Stimulated activated CD4-positive, alpha-beta T cell treated with anti-CD3 and anti-CD28 coated beads, Interleukin-12 subunit alpha, Interleukin-12 subunit beta, amount 100 ng/mL, for 48 hours (primary cell): ENCODE measurements around the gene ROBO2.

Experiments used
- DNase-seq, 3 donors: peaks; one replicate each; pipeline ENCODE4 v3.0.0-alpha.2; 2020; ENCODE audit warnings: low read depth in 2 of 3, low spot score in 1 of 3

ROBO2 gene

DNA sequence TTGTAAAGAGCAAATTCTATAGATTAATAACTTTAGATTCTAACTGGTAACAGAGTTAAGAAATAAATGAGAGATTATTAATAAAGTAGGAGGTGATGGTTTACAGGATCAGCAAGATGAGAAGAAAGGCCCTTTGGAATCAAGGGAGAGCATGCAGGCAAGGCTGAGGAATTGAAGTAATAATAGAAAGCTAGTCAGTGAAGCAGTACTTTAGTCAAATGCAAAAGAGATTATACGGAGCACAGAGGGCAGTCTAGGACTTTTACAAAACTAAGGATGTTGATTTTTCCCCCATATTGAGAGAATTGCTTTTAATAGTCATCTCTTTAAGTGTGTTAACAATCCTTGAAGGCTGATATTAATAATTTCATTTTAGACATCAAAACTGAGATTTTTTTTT, 146.4 kb downstream of the ROBO2 start:
- DNase-seq = no peak

GRCh38 chr3:77186728-77187127, 146.8 kb downstream of the ROBO2 start:
- no peak for DNase-seq

- DNase-seq = no peak
Observed at GRCh38 chr3:77188210-77188609, 148.3 kb downstream of the ROBO2 start.

- no peak for DNase-seq
Observed at GRCh38 chr3:77189258-77189657, 149.4 kb downstream of the ROBO2 start.

- no peak for DNase-seq
Observed at GRCh38 chr3:77189684-77190083, 149.8 kb downstream of the ROBO2 start.

GRCh38 chr3:77190374-77190773, 150.5 kb downstream of the ROBO2 start:
- DNase-seq = no peak

DNA sequence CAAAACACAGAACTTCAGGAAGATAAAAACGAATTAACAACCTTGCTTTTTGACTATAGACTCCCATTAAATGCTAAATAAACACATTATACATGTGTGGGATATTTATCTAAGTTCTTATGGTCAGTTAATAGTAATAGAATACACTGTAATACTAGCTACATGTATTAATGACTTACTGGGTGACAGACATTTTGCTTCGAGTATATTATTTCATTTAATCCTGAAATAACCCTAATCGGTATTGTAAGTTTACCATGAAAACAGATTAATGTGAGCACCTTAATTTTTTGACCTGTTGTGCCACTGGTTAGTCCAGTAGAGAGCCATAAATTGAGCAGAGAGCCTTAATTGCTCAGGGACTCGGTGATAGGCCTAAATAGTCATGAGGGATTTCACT, 151.1 kb downstream of the ROBO2 start:
- DNase-seq = no peak

GRCh38 chr3:77191640-77192039, 151.7 kb downstream of the ROBO2 start:
- DNase-seq = no peak

DNA sequence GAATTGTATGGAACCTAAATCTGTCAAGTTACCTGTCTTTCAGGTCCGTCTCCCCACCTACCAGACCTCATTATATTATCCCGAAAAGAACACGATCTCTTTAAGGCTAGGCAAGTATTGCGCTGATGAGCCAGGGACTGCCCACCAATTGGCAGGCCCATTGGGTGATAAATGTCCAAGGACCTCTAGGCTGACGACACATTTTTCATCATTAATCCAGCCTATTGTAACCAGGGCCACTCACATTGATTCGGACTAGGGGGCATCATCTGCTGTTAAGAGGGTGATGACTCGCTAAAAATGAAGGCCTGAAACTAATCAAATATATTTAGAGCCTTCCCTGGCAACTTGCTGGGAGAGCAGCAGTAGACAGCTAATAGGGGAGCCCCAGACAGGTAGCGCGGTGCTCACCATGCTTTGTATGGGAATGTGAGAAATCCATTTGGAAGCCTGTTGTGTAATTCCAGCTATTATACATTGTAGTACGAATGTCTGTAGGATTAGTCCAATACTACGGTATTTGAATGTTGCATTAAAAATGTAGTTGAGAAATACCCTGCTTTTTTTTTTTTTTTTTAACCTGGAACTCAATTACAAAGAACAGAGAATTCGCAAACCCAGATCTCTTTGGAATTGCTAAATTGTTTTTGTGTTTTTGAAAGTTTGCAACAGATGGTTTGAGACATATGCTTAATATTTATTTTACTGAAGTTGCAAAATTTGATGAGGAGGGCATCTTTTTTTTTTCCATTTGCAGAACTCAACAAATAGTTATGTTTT, 156.1 kb downstream of the ROBO2 start:
- DNase-seq = no peak

DNA sequence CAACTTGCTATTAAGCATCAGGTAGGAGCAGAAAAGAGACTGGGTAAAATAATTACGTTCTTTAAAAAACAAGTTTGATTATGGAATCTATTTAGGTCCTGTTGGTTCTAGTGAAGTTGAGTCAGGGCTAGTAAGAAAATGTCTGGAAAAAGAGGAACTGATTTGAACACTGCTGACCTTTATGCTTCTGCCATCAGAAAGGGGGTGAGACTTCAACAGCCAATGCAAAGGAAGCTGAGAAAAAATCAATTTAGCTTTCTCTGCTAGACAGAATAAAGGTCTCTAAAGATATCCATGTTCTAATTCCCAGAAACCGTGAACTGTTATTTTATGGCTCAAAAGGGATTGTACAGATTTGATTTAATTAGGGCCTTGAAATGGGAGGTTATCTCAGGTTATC, 157.5 kb downstream of the ROBO2 start:
- no peak for DNase-seq

- DNase-seq = no peak
Observed at GRCh38 chr3:77203851-77204250, 164.0 kb downstream of the ROBO2 start.

DNA sequence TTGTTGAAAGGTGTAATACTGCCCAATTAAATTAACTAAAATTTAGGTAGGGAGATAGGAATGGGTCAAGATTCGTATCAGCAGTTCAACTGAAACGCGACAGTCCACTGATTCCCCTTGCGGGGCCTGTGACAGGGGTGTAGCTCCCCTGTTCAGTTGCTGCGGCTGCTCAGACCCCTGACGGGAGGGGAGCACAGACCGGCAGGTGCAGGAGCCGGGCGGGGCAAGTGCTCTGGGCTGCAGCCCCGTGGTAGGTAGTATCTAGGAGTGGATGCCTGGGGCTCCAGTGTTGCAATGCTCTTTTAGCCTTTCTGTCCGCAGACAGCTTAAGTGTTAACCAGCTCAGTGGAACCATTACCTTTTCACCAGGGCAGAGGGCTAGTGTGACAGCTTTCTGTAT, 164.9 kb downstream of the ROBO2 start:
- DNase-seq = no peak

GRCh38 chr3:77207753-77208152, 167.9 kb downstream of the ROBO2 start:
- no peak for DNase-seq

- no peak for DNase-seq
Observed at GRCh38 chr3:77222701-77223100, 182.8 kb downstream of the ROBO2 start.

DNA sequence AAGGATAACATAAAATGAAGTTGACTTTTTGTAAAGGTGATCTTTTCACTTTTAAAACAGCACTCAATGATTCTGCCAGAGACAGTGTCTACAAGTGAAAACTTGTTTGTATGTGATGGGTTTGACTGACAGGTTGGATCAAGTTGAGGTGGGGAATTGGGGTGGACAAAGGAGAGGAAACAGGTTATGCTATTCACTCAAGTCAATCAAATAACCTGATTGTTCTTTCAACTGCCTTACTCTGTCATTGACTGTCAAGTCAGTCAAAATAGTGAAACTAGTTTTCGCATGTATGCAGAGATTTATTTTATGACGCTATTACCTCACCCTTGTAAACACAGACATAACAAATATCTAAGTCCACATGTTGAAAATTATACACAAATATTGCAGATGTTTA, 187.7 kb downstream of the ROBO2 start:
- no peak for DNase-seq

GRCh38 chr3:77232557-77232956, 192.7 kb downstream of the ROBO2 start:
- no peak for DNase-seq

- no peak for DNase-seq
Observed at GRCh38 chr3:77234004-77234403, 194.1 kb downstream of the ROBO2 start.

- no peak for DNase-seq
Observed at GRCh38 chr3:77236118-77236517, 196.2 kb downstream of the ROBO2 start.

- DNase-seq = no peak
Observed at GRCh38 chr3:77240072-77240650, 200.3 kb downstream of the ROBO2 start.

- no peak for DNase-seq
Observed at GRCh38 chr3:77242371-77242770, 202.5 kb downstream of the ROBO2 start.

GRCh38 chr3:77244981-77245380, 205.1 kb downstream of the ROBO2 start:
- no peak for DNase-seq

DNA sequence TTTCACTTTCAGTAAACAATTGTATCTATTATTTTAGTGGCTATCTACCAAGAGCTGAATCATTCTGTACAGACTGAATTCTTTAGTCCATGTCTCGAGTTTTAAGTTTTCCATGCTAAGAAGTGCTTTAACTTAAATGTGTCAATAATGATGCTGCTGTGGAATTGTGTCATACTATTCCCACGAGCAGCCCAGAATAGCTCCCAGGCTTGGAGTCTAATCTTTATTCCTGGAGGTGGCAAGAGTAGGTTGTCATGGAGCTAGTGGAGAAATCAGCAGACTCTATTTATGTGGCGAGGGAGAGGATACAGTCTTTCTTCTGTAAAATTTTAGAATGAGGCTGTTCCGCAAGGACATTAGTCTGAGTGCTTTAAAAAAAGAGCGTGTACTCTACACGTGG, 207.2 kb downstream of the ROBO2 start:
- DNase-seq = no peak

- DNase-seq = no peak
Observed at GRCh38 chr3:77247817-77248216, 207.9 kb downstream of the ROBO2 start.
